ENCODE measurements around the gene SLC25A29. TPM values are rescaled to one million over a fixed set of nuclear protein-coding genes. Genes with fewer than 3 reads are reported as not detected.

SLC25A29 gene
- total RNA-seq, 3 donors from 2014 or later: 40.2 to 119 (median 110) TPM

DNA sequence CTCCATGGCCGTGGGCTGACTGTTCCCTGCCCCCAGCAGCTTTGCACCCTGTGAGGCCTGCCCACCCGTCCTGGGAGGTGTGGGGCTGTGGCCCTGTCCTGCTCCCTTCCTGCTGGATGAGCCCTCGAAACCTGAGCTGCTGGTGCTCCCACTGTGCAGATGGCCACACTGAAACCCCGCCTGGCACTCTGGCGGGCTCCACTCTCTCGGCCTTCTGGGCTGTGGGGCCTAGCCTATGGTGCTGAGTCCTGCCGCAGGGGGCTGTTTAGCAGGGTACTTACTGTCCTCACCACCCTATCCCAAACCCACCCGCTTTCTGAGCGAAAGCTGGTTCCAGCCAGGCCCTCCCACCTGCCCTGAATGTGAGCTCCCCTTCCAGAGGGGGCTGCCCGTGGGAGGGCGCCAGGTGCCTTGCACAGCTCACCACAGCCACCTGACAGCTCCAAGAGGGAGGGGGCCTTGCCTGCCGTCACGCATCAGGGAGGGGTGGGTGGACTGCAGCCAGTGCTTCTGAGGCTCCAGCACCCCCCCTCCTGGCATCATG, 24.2 kb upstream of the SLC25A29 start:
- Histone ChIP-seq H3K27me3 (no peaks in the 10 kb centered on the region), H3K36me3 (no peaks in the 10 kb centered on the region), H3K9me3 (no peaks in the 10 kb centered on the region), H3K4me1 (no peaks in the 10 kb centered on the region), H3K4me3 (no peak overlapping the region), H3K27ac (no peak overlapping the region)
- TF ChIP-seq POLR2AphosphoS5 (IDR thresholded peaks at IDR 0.05) (no peak), CTCF (IDR thresholded peaks at IDR 0.05) (no peak), POLR2A (IDR thresholded peaks at IDR 0.05) (no peak)
- intact Hi-C loops (cut with DNase I; ENCODE audit: low total_unique reads): no loop called here
- DNase-seq (ENCODE audit: low spot score in 2 of 2): no peak

DNA sequence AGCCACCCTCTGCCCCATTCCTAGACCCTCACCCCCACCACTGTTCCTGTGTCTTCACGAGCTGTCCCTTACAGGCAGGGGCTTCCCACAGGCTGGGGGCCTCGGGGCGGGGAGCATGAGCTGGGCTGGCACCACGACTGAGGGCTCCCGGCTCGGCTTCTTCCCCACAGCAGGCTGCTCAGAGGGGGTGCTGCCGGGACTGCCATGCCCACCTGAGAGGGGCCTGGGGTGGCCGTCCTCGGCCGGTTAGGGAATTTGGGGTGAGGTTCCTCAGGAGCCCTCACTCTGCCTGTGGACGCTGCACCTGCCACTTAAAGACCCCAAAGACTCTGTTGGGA, 23.7 kb upstream of the SLC25A29 start:
- no peaks in the 10 kb centered on the region for H3K36me3 ChIP-seq
- DNase-seq (ENCODE audit: low spot score in 2 of 2): no peak

GRCh38 chr14:100329233-100330006, 23.2 kb upstream of the SLC25A29 start:
- H3K36me3 ChIP-seq: no peaks in the 10 kb centered on the region
- no peaks in the 10 kb centered on the region for H3K9me3 ChIP-seq
- no peak overlapping the region for H3K27ac ChIP-seq
- no peaks in the 10 kb centered on the region for H3K27me3 ChIP-seq
- intact Hi-C loops (cut with DNase I; ENCODE audit: low total_unique reads): no loop called here
- no peak overlapping the region for H3K4me3 ChIP-seq
- TF ChIP-seq POLR2A (IDR thresholded peaks at IDR 0.05): no peak
- no peak for TF ChIP-seq CTCF (IDR thresholded peaks at IDR 0.05)
- no peak for TF ChIP-seq POLR2AphosphoS5 (IDR thresholded peaks at IDR 0.05)
- no peak for DNase-seq (ENCODE audit: low spot score in 2 of 2)
- H3K4me1 ChIP-seq: no peaks in the 10 kb centered on the region

More for the DNA sequence above, 23.7 kb upstream of the SLC25A29 start:
- H3K27ac ChIP-seq: no peak overlapping the region
- no peak for TF ChIP-seq POLR2A (IDR thresholded peaks at IDR 0.05)
- TF ChIP-seq POLR2AphosphoS5 (IDR thresholded peaks at IDR 0.05): no peak
- TF ChIP-seq CTCF (IDR thresholded peaks at IDR 0.05): no peak
- intact Hi-C loops (cut with DNase I; ENCODE audit: low total_unique reads): no loop called here
- no peaks in the 10 kb centered on the region for H3K9me3 ChIP-seq
- H3K4me3 ChIP-seq: no peak overlapping the region
- H3K4me1 ChIP-seq: no peaks in the 10 kb centered on the region
- no peaks in the 10 kb centered on the region for H3K27me3 ChIP-seq

DNA sequence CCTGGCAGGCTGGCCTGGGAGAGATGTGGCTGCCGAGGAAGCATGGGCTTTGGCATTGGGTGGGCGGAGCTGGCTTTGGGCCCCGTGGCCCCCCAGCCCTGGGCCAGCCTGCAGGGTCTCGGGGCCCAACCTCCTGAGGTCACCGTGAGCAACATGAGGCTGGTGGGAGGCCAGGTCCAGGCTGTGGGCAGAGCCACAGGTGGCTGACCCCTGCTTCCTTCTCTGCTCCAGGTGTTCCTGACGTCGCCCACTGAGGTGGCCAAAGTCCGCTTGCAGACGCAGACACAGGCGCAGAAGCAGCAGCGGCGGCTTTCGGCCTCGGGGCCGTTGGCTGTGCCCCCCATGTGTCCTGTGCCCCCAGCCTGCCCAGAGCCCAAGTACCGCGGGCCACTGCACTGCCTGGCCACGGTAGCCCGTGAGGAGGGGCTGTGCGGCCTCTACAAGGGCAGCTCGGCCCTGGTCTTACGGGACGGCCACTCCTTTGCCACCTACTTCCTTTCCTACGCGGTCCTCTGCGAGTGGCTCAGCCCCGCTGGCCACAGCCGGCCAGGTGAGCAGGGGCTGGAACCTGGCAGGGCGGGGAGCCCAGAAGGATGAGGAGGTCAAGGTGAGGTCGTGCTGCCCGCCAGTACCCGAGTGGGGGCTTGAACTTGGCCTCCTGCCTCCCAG, 22.4 kb upstream of the SLC25A29 start:
- Histone ChIP-seq H3K4me3 (no peak overlapping the region), H3K27me3 (no peaks in the 10 kb centered on the region), H3K4me1 (no peaks in the 10 kb centered on the region), H3K36me3 (no peaks in the 10 kb centered on the region), H3K27ac (no peak overlapping the region), H3K9me3 (no peaks in the 10 kb centered on the region)
- intact Hi-C loops (cut with DNase I; ENCODE audit: low total_unique reads): no loop called here
- DNase-seq (ENCODE audit: low spot score in 2 of 2): no peak
- TF ChIP-seq POLR2AphosphoS5 (IDR thresholded peaks at IDR 0.05) (no peak), POLR2A (IDR thresholded peaks at IDR 0.05) (no peak), CTCF (IDR thresholded peaks at IDR 0.05) (no peak)

DNA sequence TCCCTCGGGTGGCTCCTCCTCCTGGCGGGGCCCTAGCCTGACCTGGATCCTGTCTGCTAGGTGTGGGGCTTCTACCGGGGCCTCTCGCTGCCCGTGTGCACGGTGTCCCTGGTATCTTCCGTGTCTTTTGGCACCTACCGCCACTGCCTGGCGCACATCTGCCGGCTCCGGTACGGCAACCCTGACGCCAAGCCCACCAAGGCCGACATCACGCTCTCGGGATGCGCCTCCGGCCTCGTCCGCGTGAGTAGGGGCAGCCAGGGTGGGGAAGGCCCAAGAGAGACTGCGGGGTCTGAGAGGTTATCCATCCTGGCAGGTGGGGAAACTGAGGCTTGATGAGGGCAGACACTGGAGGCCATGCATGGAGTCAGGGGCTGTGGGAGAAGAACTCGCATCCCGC, 20.9 kb upstream of the SLC25A29 start:
- intact Hi-C loops (cut with DNase I; ENCODE audit: low total_unique reads): no loop called here
- TF ChIP-seq POLR2AphosphoS5 (IDR thresholded peaks at IDR 0.05): no peak
- no peak for TF ChIP-seq CTCF (IDR thresholded peaks at IDR 0.05)
- no peak for TF ChIP-seq POLR2A (IDR thresholded peaks at IDR 0.05)
- H3K27me3 ChIP-seq: no peaks in the 10 kb centered on the region
- no peaks in the 10 kb centered on the region for H3K4me1 ChIP-seq
- no peaks in the 10 kb centered on the region for H3K36me3 ChIP-seq
- H3K27ac ChIP-seq: no peak overlapping the region
- no peaks in the 10 kb centered on the region for H3K9me3 ChIP-seq
- no peak for DNase-seq (ENCODE audit: low spot score in 2 of 2)
- no peak overlapping the region for H3K4me3 ChIP-seq

All from breast epithelium (tissue), 4 donors.